HG02623 (cell line): ENCODE measurements around the gene ZNF740.

ENCODE experiments used
- ATAC-seq: cut with Tn5 transposase; IDR thresholded peaks from one replicate; pipeline ENCODE4 v1.9.1; 2021; ENCODE audit warnings: moderate library complexity; ENCODE audit not compliant: unreplicated experiment

The ZNF740 gene

GRCh38 chr12:53244337-53244736 is 63.8 kb downstream of the ZNF740 start:
- ATAC-seq: no peak
